Measurements from ENCODE around the gene TRANK1. TPM values are rescaled to one million over a fixed set of nuclear protein-coding genes. Genes with fewer than 3 reads are reported as not detected.
"Not testable (repeated sequence)": the region's sequence is repeated elsewhere in the genome, so short reads cannot be mapped to it uniquely, and the experiment has no call there.

Gene TRANK1
- polyA plus RNA-seq, 6 donors from 2014 or later: 0.56 to 25.1 (median 20.4) TPM

DNA sequence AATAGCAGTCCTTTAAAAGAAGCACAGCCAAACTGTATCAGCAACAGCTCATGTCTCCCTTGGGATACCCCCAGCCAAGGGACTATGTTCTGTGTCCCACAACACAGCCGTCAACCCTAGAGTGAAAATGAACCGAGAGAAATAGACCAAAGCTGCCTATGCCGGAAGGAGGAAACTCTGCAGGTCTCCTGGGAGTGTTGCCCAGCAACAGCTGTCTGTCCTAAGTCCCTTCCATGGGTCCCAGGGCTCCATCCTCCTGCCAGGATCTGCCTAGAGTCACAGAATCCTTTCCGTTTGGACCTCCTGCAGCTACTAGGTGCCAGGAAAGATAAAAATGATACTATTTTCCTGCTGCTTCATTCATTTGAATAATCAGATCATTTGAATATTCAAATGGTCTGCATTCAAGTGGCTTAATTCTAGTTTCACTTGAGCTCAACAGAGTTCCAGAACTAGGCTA is 53.1 kb downstream of the TRANK1 start:
- Mint-ChIP-seq H3K4me1 (peaks cover 57 to 78% (median 74%) of the 10 kb centered on the region in 3 donors), H3K27me3 (no peaks in the 10 kb centered on the region), H3K36me3 (peaks cover 18 to 32% of the 10 kb centered on the region in 2 donors), H3K9me3 (peaks cover 0 to 3% (median 0%) of the 10 kb centered on the region in 7 donors), H3K4me3 (peak overlapping the region; percentile 76 to 95 (median 83)), H3K27ac (peak overlapping the region; percentile 96 to 99 (median 98))
- DNase-seq (peak; percentile 65), ATAC-seq (ENCODE audit: low read depth in 2 of 2) (peak; percentile 42 to 57)

DNA sequence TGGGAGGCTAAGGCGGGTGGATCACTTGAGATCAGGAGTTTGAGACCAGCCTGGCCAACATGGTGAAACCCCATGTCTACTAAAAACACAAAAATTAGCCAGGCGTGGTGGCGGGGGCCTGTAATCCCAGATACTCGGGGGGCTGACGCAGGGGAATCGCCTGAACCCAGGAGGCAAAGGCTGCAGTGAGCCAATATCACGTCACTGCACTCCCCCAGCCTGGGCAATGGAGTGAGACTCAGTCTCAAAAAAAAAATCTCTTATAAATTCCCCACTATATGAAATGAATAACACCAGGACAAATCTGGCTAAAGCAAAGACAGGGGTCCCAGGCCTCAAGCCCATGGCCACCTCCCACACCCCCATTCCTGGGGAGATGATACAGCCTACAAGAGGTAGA is 53.8 kb downstream of the TRANK1 start:
- H3K4me1 Mint-ChIP-seq: peaks cover 56 to 72% (median 68%) of the 10 kb centered on the region in 3 donors
- H3K36me3 Mint-ChIP-seq: peaks cover 18 to 32% of the 10 kb centered on the region in 2 donors
- ATAC-seq (ENCODE audit: low read depth in 2 of 2): peak; percentile 14 to 38
- H3K9me3 Mint-ChIP-seq, H3K27me3 Mint-ChIP-seq: not testable (repeated sequence)
- DNase-seq: peak; percentile 43
- H3K4me3 Mint-ChIP-seq: peak overlapping the region in 7 of 8 donors; percentile 76 to 95 (median 82)
- H3K27ac Mint-ChIP-seq: peak overlapping the region; percentile 87 to 99 (median 98)

DNA sequence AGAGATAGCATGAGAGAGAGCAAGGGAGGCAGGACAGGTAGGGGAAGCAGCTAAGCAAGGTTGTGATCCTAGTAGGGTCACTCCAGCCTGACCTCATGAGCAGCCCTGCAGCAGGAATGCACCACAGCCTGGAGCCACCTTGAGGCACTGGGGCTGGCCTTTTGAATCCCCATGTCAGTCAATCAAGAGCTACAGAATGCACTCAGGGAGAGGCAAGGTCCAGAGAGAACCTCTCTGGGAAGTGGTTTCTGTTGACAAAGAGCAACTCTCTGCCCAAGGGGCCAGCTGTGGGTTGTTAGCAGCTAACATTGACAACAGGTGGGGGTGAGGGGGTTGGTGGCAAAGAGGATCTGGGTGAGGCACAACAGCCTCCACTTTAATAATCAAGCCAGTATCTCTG is 54.6 kb downstream of the TRANK1 start:
- DNase-seq (no peak), ATAC-seq (ENCODE audit: low read depth in 2 of 2) (no peak)
- Mint-ChIP-seq H3K27me3 (no peaks in the 10 kb centered on the region), H3K9me3 (peaks cover 0 to 3% (median 0%) of the 10 kb centered on the region in 7 donors), H3K36me3 (peaks cover 18 to 34% of the 10 kb centered on the region in 2 donors), H3K4me1 (peaks cover 52 to 64% (median 60%) of the 10 kb centered on the region in 3 donors), H3K27ac (peak overlapping the region; percentile 56 to 99 (median 98)), H3K4me3 (peak overlapping the region in 7 of 8 donors; percentile 13 to 95 (median 82))

DNA sequence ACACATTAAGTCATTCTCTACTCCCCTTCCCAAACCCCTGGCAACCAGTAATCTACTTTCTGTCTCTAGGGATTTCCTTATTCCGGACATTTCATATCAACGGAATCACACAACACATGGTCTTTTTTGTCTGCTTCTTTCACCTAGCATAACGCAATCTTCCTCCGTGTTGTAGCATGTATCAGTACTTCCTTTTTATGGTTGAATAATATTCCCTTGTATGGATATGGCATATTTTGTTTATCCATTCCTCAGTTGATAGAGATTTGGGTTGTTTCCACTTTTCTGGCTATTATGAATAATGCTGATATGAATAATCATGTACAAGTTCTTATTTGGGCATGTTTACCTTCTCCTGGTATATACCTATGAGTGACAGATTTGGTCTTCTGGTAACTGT is 63.1 kb downstream of the TRANK1 start:
- Mint-ChIP-seq H3K36me3 (peaks cover 24 to 30% of the 10 kb centered on the region in 2 donors), H3K9me3 (peaks cover 0 to 4% (median 0%) of the 10 kb centered on the region in 7 donors), H3K4me1 (peaks cover 15 to 35% (median 30%) of the 10 kb centered on the region in 3 donors), H3K27ac (peak overlapping the region in 3 of 6 donors; percentile 27 to 54 (median 43)), H3K27me3 (no peaks in the 10 kb centered on the region), H3K4me3 (peak overlapping the region in 1 of 8 donors; percentile 22)
- ATAC-seq (ENCODE audit: low read depth in 2 of 2) (no peak), DNase-seq (no peak)

DNA sequence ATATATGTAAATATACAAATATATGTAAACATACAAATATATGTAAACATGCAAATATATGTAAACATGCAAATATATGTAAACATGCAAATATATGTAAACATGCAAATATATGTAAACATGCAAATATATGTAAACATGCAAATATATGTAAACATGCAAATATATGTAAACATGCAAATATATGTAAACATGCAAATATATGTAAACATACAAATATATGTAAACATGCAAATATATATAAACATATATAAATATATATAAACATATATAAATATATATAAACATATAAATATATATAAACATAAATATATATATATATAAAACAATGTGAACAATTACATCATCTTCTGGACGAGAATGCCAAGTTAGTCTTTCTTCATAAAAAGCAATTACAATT is 65.0 kb downstream of the TRANK1 start:
- not testable (repeated sequence) for H3K9me3 Mint-ChIP-seq; H3K27me3 Mint-ChIP-seq; ATAC-seq (ENCODE audit: low read depth in 2 of 2); H3K4me3 Mint-ChIP-seq; DNase-seq
- H3K36me3 Mint-ChIP-seq: peaks cover 18 to 30% of the 10 kb centered on the region in 2 donors
- H3K4me1 Mint-ChIP-seq: peaks cover 24 to 51% (median 42%) of the 10 kb centered on the region in 3 donors
- H3K27ac Mint-ChIP-seq: peak overlapping the region in 2 of 6 donors; percentile 12 to 50

- no peak overlapping the region for H3K4me3 Mint-ChIP-seq
- DNase-seq: no peak
- H3K36me3 Mint-ChIP-seq: peaks cover 16 to 18% of the 10 kb centered on the region in 2 donors
- no peak for ATAC-seq (ENCODE audit: low read depth in 2 of 2)
- H3K27me3 Mint-ChIP-seq: no peaks in the 10 kb centered on the region
- H3K27ac Mint-ChIP-seq: peak overlapping the region in 5 of 6 donors; percentile 39 to 96 (median 77)
- peaks cover 0 to 4% (median 0%) of the 10 kb centered on the region in 7 donors for H3K9me3 Mint-ChIP-seq
- H3K4me1 Mint-ChIP-seq: peaks cover 24 to 53% (median 42%) of the 10 kb centered on the region in 3 donors
These were observed 66.7 kb downstream of the TRANK1 start for GRCh38 chr3:36877930-36878685.

DNA sequence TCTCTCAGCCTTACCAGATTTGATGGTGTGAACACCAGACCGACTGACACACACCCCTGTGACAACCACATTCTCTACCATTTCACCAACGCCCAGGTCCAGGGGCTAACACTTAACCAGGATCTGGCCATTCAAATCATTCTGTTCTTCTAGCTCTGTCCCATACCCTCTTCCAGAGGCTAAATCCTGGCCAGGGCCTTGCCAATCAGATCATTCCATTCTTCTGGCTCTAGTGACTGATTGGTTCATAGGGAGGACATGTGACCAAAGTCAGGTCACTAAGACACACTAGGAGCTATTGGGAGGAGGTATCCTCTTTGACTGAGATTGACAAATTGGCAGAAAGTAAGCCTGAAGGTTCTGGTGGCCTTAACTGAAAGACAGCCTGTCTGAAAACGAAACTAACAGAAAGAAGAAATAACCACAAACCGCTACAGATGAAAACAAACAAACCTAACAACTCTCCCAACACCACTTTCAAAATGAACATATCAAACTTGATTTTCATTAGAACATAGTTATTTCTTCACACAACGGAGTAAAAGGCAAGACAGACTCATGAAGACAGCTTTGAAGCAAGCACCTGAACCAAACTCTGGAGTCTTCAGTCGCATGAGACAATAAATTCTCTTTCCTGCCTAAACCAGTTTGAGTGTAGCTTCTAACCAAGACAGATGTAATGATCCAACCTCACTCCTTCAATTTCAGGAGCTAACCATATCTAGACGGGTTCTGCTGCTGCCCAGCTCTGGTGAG is 68.5 kb downstream of the TRANK1 start:
- H3K4me1 Mint-ChIP-seq: peaks cover 25 to 44% (median 31%) of the 10 kb centered on the region in 3 donors
- H3K27ac Mint-ChIP-seq: peak overlapping the region; percentile 88 to 96 (median 94)
- peak; percentile 36 for DNase-seq
- H3K36me3 Mint-ChIP-seq: peaks cover 11 to 16% of the 10 kb centered on the region in 2 donors
- no peaks in the 10 kb centered on the region for H3K27me3 Mint-ChIP-seq
- ATAC-seq (ENCODE audit: low read depth in 2 of 2): peak; percentile 90 to 91
- no peaks in the 10 kb centered on the region for H3K9me3 Mint-ChIP-seq
- peak overlapping the region; percentile 15 to 88 (median 82) for H3K4me3 Mint-ChIP-seq

- H3K27me3 Mint-ChIP-seq: no peaks in the 10 kb centered on the region
- H3K4me1 Mint-ChIP-seq: peaks cover 22 to 36% (median 24%) of the 10 kb centered on the region in 3 donors
- ATAC-seq (ENCODE audit: low read depth in 2 of 2) (no peak), DNase-seq (no peak)
- peak overlapping the region in 5 of 6 donors; percentile 6 to 96 (median 88) for H3K27ac Mint-ChIP-seq
- H3K36me3 Mint-ChIP-seq: peaks cover 8 to 15% of the 10 kb centered on the region in 2 donors
- H3K4me3 Mint-ChIP-seq: peak overlapping the region in 3 of 8 donors; percentile 2 to 71 (median 10)
- no peaks in the 10 kb centered on the region for H3K9me3 Mint-ChIP-seq
These were observed 69.5 kb downstream of the TRANK1 start for GRCh38 chr3:36875397-36875796.

- no peak for DNase-seq
- no peak overlapping the region for H3K4me3 Mint-ChIP-seq
- H3K36me3 Mint-ChIP-seq: peaks cover 5 to 15% of the 10 kb centered on the region in 2 donors
- peak overlapping the region in 3 of 6 donors; percentile 27 to 96 (median 72) for H3K27ac Mint-ChIP-seq
- no peak for ATAC-seq (ENCODE audit: low read depth in 2 of 2)
- H3K9me3 Mint-ChIP-seq: no peaks in the 10 kb centered on the region
- no peaks in the 10 kb centered on the region for H3K27me3 Mint-ChIP-seq
- H3K4me1 Mint-ChIP-seq: peaks cover 20 to 33% (median 24%) of the 10 kb centered on the region in 3 donors
These were observed 70.4 kb downstream of the TRANK1 start for GRCh38 chr3:36874424-36874823.

- Mint-ChIP-seq H3K27ac (peak overlapping the region in 5 of 6 donors; percentile 5 to 57 (median 7)), H3K36me3 (peaks cover 5 to 24% of the 10 kb centered on the region in 2 donors), H3K9me3 (no peaks in the 10 kb centered on the region), H3K4me3 (no peak overlapping the region), H3K27me3 (no peaks in the 10 kb centered on the region), H3K4me1 (peaks cover 18 to 37% (median 29%) of the 10 kb centered on the region in 3 donors)
- no peak for DNase-seq
- ATAC-seq (ENCODE audit: low read depth in 2 of 2): no peak
These were observed 73.3 kb downstream of the TRANK1 start for GRCh38 chr3:36871379-36872126.

- Mint-ChIP-seq H3K4me1 (peaks cover 20 to 32% (median 29%) of the 10 kb centered on the region in 3 donors), H3K36me3 (peaks cover 5 to 34% of the 10 kb centered on the region in 2 donors), H3K27ac (peak overlapping the region in 3 of 6 donors; percentile 34 to 65 (median 54)), H3K27me3 (no peaks in the 10 kb centered on the region), H3K9me3 (no peaks in the 10 kb centered on the region), H3K4me3 (no peak overlapping the region)
- DNase-seq (peak; percentile 33), ATAC-seq (ENCODE audit: low read depth in 2 of 2) (peak; percentile 78 to 86)
These were observed 76.0 kb downstream of the TRANK1 start for GRCh38 chr3:36868614-36869436.

- Mint-ChIP-seq H3K27me3 (no peaks in the 10 kb centered on the region), H3K9me3 (no peaks in the 10 kb centered on the region), H3K27ac (no peak overlapping the region), H3K4me1 (peaks cover 20 to 35% (median 29%) of the 10 kb centered on the region in 3 donors), H3K4me3 (no peak overlapping the region), H3K36me3 (peaks cover 11 to 38% of the 10 kb centered on the region in 2 donors)
- ATAC-seq (ENCODE audit: low read depth in 2 of 2) (no peak), DNase-seq (no peak)
These were observed 77.0 kb downstream of the TRANK1 start for GRCh38 chr3:36867810-36868209.

Measured in naive B cell (primary cell).